Liver (tissue), 9 donors: ENCODE results near the gene GPI. TPM values are rescaled to one million over a fixed set of nuclear protein-coding genes. Genes with fewer than 3 reads are reported as not detected.

Experiments used
- DNase-seq: peaks from one replicate; pipeline ENCODE4 v3.0.0-alpha.2; 2017; ENCODE audit warnings: low spot score
- H3K27ac ChIP-seq, 2 donors: one replicate each; pipeline ENCODE4 v1.7.0; 2013; ENCODE audit warnings: inconsistent platforms in 2 of 2, low read length in 2 of 2, control low read depth in 1 of 2, low read depth in 1 of 2, mild to moderate bottlenecking in 1 of 2
- H3K27me3 ChIP-seq, 4 donors: one replicate each; pipeline versions ENCODE4 v1.6.1 to v1.7.0; 2013; ENCODE audit warnings: low read length in 3 of 4, inconsistent platforms in 1 of 4, mild to moderate bottlenecking in 1 of 4, moderate library complexity in 1 of 4; ENCODE audit not compliant: control insufficient read depth in 4 of 4, insufficient read depth in 4 of 4
- H3K36me3 ChIP-seq, 4 donors: one replicate each; pipeline versions ENCODE4 v1.6.1 to v1.7.0; 2013; ENCODE audit warnings: low read length in 3 of 4, mild to moderate bottlenecking in 3 of 4, low read depth in 1 of 4, moderate library complexity in 1 of 4; ENCODE audit not compliant: control insufficient read depth in 4 of 4, insufficient read depth in 3 of 4
- H3K4me1 ChIP-seq, 4 donors: one replicate each; pipeline versions ENCODE4 v1.6.1 to v1.7.0; 2013; ENCODE audit warnings: low read length in 3 of 4, mild to moderate bottlenecking in 3 of 4, moderate library complexity in 1 of 4; ENCODE audit not compliant: control insufficient read depth in 4 of 4, insufficient read depth in 4 of 4
- H3K4me3 ChIP-seq, 3 donors: one replicate each; pipeline versions ENCODE4 v1.6.1 to v1.7.0; 2013; ENCODE audit warnings: low read length in 3 of 3, control low read depth in 1 of 3, low read depth in 1 of 3, mild to moderate bottlenecking in 1 of 3
- H3K9ac ChIP-seq, 2 donors: one replicate each; pipeline ENCODE4 v1.7.0; 2013; ENCODE audit warnings: low read length in 2 of 2, mild to moderate bottlenecking in 2 of 2, moderate library complexity in 2 of 2, control low read depth in 1 of 2, low read depth in 1 of 2
- H3K9me3 ChIP-seq, 4 donors: one replicate each; pipeline versions ENCODE4 v1.6.1 to v1.7.0; 2013; ENCODE audit warnings: low read length in 3 of 4; ENCODE audit not compliant: control insufficient read depth in 4 of 4
- ATF3 ChIP-seq: IDR thresholded peaks from 2 replicates; pipeline ENCODE4 v1.6.1; 2016; ENCODE audit warnings: antibody characterized with exemption
- CTCF ChIP-seq: fragments of 150-350 bp; IDR thresholded peaks from 2 replicates; pipeline ENCODE4 v1.5.1; 2017; ENCODE audit warnings: improper control_type of control experiment, low read depth, low read length; ENCODE audit not compliant: missing input control
- EGR1 ChIP-seq, 2 donors: IDR thresholded peaks; 2 replicates each; pipeline ENCODE4 v1.6.1; 2016 to 2018; ENCODE audit warnings: antibody characterized with exemption in 2 of 2, low read depth in 2 of 2
- FOXA1 ChIP-seq: IDR thresholded peaks from 2 replicates; pipeline ENCODE4 v1.6.1; 2016; ENCODE audit warnings: antibody characterized with exemption
- FOXA2 ChIP-seq: IDR thresholded peaks from 2 replicates; pipeline ENCODE4 v1.6.1; 2016; ENCODE audit warnings: antibody characterized with exemption
- GABPA ChIP-seq, 2 donors: IDR thresholded peaks in 1 of 2; conservative IDR thresholded peaks in 1 of 2; 2 replicates each; pipeline ENCODE4 v1.6.1; 2016; ENCODE audit warnings: antibody characterized with exemption in 2 of 2, mild to moderate bottlenecking in 1 of 2, moderate library complexity in 1 of 2
- HNF4A ChIP-seq, 2 donors: conservative IDR thresholded peaks; 2 replicates each; pipeline ENCODE4 v1.6.1; 2016; ENCODE audit warnings: antibody characterized with exemption in 2 of 2, mild to moderate bottlenecking in 2 of 2
- JUND ChIP-seq, 2 donors: IDR thresholded peaks; 2 replicates each; pipeline ENCODE4 v1.6.1; 2016; ENCODE audit warnings: antibody characterized with exemption in 2 of 2
- MAX ChIP-seq: IDR thresholded peaks from 2 replicates; pipeline ENCODE4 v1.6.1; 2016; ENCODE audit warnings: antibody characterized with exemption
- RXRA ChIP-seq, 2 donors: IDR thresholded peaks; 2 replicates each; pipeline ENCODE4 v1.6.1; 2017 to 2018; ENCODE audit warnings: antibody characterized with exemption in 2 of 2, mild to moderate bottlenecking in 1 of 2
- SP1 ChIP-seq: IDR thresholded peaks from 2 replicates; pipeline ENCODE4 v1.6.1; 2018; ENCODE audit warnings: antibody characterized with exemption, mild to moderate bottlenecking
- YY1 ChIP-seq: IDR thresholded peaks from 2 replicates; pipeline ENCODE4 v1.6.1; 2016; ENCODE audit warnings: antibody characterized with exemption, mild to moderate bottlenecking
- ZBTB33 ChIP-seq: IDR thresholded peaks from 2 replicates; pipeline ENCODE4 v1.6.1; 2016; ENCODE audit warnings: antibody characterized with exemption
- WGBS: extraction: QIAGEN DNeasy Blood & Tissue Kit; methylation state at CpG from one replicate; pipeline ENCODE4 v1.1.7; 2013; 5-methylcytosine and 5-hydroxymethylcytosine counted together
- polyA plus RNA-seq, 2 donors: library from polyadenylated mRNA; stranded (reverse) in 1 of 2; unstranded in 1 of 2; fragments of 200-250 nt in 1 of 2; fragments of >200 nt in 1 of 2; fragmentation: Nextera tagmentation in 1 of 2; extraction: Ambion mirVana in 1 of 2; gene quantifications; one replicate each; pipeline versions ENCODE4 v1.2.1 to v1.2.3, GENCODE V29; 2013 to 2015
- total RNA-seq, 2 donors: library from RNA; depleted of rRNA; stranded (reverse); fragments of >200 nt; gene quantifications; one replicate each; pipeline ENCODE4 v1.2.3, GENCODE V29; 2014
- donor health status: healthy.
- donor health status: healthy.
- donor health status: healthy.
- donor health status: healthy.
- donor health status: healthy.

GPI gene
- total and polyA plus RNA-seq, 4 donors = 61.8 to 191 (median 158) TPM

- TF ChIP-seq CTCF (no peak), MAX (no peak), SP1 (no peak), GABPA (IDR thresholded peaks at IDR 0.05 in 1 of 2, conservative IDR thresholded peaks at IDR 0.05 in 1 of 2) (no peak)
Measured at GRCh38 chr19:34355201-34355600, 9.8 kb upstream of the GPI start (continued).

- Histone ChIP-seq H3K27me3 (no peaks in the 10 kb centered on the region), H3K9ac (no peak overlapping the region), H3K9me3 (no peaks in the 10 kb centered on the region), H3K4me3 (no peak overlapping the region), H3K27ac (no peak overlapping the region), H3K4me1 (peaks cover 5 to 15% (median 11%) of the 10 kb centered on the region in 4 donors), H3K36me3 (peaks cover 5 to 23% (median 9%) of the 10 kb centered on the region in 4 donors)
- DNase-seq = no peak
- WGBS = 96% methylated on average over 4 of the region's 4 CpGs
- TF ChIP-seq JUND (IDR thresholded peaks at IDR 0.05) (no peak), ZBTB33 (no peak), EGR1 (IDR thresholded peaks at IDR 0.05; ENCODE audit: low read depth in 2 of 2) (no peak), RXRA (IDR thresholded peaks at IDR 0.05) (no peak)
Measured at GRCh38 chr19:34356875-34357274, 8.1 kb upstream of the GPI start.

- DNase-seq = no peak
- Histone ChIP-seq H3K9ac (no peak overlapping the region), H3K4me3 (no peak overlapping the region), H3K36me3 (peaks cover 5 to 20% (median 8%) of the 10 kb centered on the region in 4 donors), H3K27ac (peak overlapping the region in 1 of 2 donors; percentile 20), H3K9me3 (no peaks in the 10 kb centered on the region), H3K4me1 (peaks cover 5 to 15% (median 11%) of the 10 kb centered on the region in 4 donors), H3K27me3 (no peaks in the 10 kb centered on the region)
- TF ChIP-seq FOXA2 (no peak), YY1 (no peak), FOXA1 (no peak), GABPA (IDR thresholded peaks at IDR 0.05 in 1 of 2, conservative IDR thresholded peaks at IDR 0.05 in 1 of 2) (no peak), HNF4A (conservative IDR thresholded peaks at IDR 0.05) (no peak), ATF3 (no peak), JUND (IDR thresholded peaks at IDR 0.05) (no peak), SP1 (no peak)
- WGBS = 96% methylated on average over 4 of the region's 4 CpGs
Measured at GRCh38 chr19:34357431-34357830, 7.6 kb upstream of the GPI start.
